WERI-Rb-1 (cell line): Measurements from ENCODE around the gene SYNDIG1L.

Experiments
- DNase-seq: peaks from one replicate; pipeline ENCODE4 v3.0.0-alpha.2; 2020
- H3K27ac ChIP-seq: fragments of 250-450 bp; sonication (Bioruptor Pico); 2 replicates; pipeline ENCODE4 v1.5.1; 2020; ENCODE audit warnings: mild to moderate bottlenecking, moderate library complexity
- H3K27me3 ChIP-seq: fragments of 250-450 bp; sonication (Bioruptor Pico); 2 replicates; pipeline ENCODE4 v1.5.1; 2021; ENCODE audit warnings: mild to moderate bottlenecking, low read depth, moderate library complexity; ENCODE audit not compliant: insufficient read depth, severe bottlenecking
- H3K36me3 ChIP-seq: fragments of 250-450 bp; sonication (Bioruptor Pico); 2 replicates; pipeline ENCODE4 v1.5.1; 2020; ENCODE audit warnings: mild to moderate bottlenecking, moderate library complexity
- H3K4me3 ChIP-seq: 2 replicates; pipeline ENCODE4 v1.5.1; 2011; ENCODE audit warnings: low read depth, mild to moderate bottlenecking, control low read depth, low read length
- H3K9me3 ChIP-seq: fragments of 250-450 bp; sonication (Bioruptor Pico); 2 replicates; pipeline ENCODE4 v1.5.1; 2021; ENCODE audit warnings: mild to moderate bottlenecking, moderate library complexity; ENCODE audit not compliant: severe bottlenecking
- CTCF ChIP-seq: IDR thresholded peaks from 2 replicates; pipeline ENCODE4 v1.5.1; 2011; ENCODE audit warnings: low read depth, mild to moderate bottlenecking, control low read depth, inconsistent platforms, low read length

SYNDIG1L gene

GRCh38 chr14:74418031-74418430 is 8.0 kb downstream of the SYNDIG1L start:
- Histone ChIP-seq H3K36me3 (no peaks in the 10 kb centered on the region), H3K4me3 (no peak overlapping the region), H3K27me3 (no peaks in the 10 kb centered on the region), H3K27ac (peak overlapping the region; percentile 52), H3K9me3 (peaks cover 2% of the 10 kb centered on the region)
- no peak for TF ChIP-seq CTCF
- DNase-seq = no peak

- no peak for TF ChIP-seq CTCF
- H3K27me3 ChIP-seq = no peaks in the 10 kb centered on the region
Measured at GRCh38 chr14:74417611-74418010, 8.4 kb downstream of the SYNDIG1L start.

GRCh38 chr14:74417201-74417600 is 8.8 kb downstream of the SYNDIG1L start:
- H3K36me3 ChIP-seq = no peaks in the 10 kb centered on the region
- H3K27ac ChIP-seq = no peak overlapping the region
- no peaks in the 10 kb centered on the region for H3K27me3 ChIP-seq
- peaks cover 2% of the 10 kb centered on the region for H3K9me3 ChIP-seq
- H3K4me3 ChIP-seq = no peak overlapping the region
- TF ChIP-seq CTCF = no peak
- DNase-seq = no peak

More at GRCh38 chr14:74417611-74418010, 8.4 kb downstream of the SYNDIG1L start:
- Histone ChIP-seq H3K9me3 (peaks cover 2% of the 10 kb centered on the region), H3K36me3 (no peaks in the 10 kb centered on the region), H3K27ac (peak overlapping the region; percentile 52), H3K4me3 (no peak overlapping the region)
- DNase-seq = peak; percentile 32

- TF ChIP-seq CTCF = no peak
- DNase-seq = peak; percentile 83
- Histone ChIP-seq H3K4me3 (no peak overlapping the region), H3K9me3 (peaks cover 2% of the 10 kb centered on the region), H3K36me3 (no peaks in the 10 kb centered on the region), H3K27me3 (no peaks in the 10 kb centered on the region), H3K27ac (peak overlapping the region; percentile 65)
Measured at GRCh38 chr14:74415115-74415437, 10.9 kb downstream of the SYNDIG1L start.

- no peak for TF ChIP-seq CTCF
- peak overlapping the region; percentile 65 for H3K27ac ChIP-seq
- H3K27me3 ChIP-seq = no peaks in the 10 kb centered on the region
- no peaks in the 10 kb centered on the region for H3K36me3 ChIP-seq
- DNase-seq = no peak
- no peak overlapping the region for H3K4me3 ChIP-seq
- H3K9me3 ChIP-seq = peaks cover 2% of the 10 kb centered on the region
Measured at GRCh38 chr14:74414403-74415114, 11.5 kb downstream of the SYNDIG1L start.

GRCh38 chr14:74413627-74414026 is 12.4 kb downstream of the SYNDIG1L start:
- Histone ChIP-seq H3K27ac (no peak overlapping the region), H3K36me3 (no peaks in the 10 kb centered on the region), H3K27me3 (no peaks in the 10 kb centered on the region), H3K9me3 (peaks cover 2% of the 10 kb centered on the region), H3K4me3 (no peak overlapping the region)
- TF ChIP-seq CTCF = no peak
- no peak for DNase-seq
